T-helper 1 cell treated with Interleukin-12 subunit alpha and Interleukin-12 subunit beta and Interleukin-4 antibody, amounts not matched to agents 30 ng/mL and 1 ng/mL, for 36 hours (primary cell): ENCODE measurements around the gene CDKL5. TPM values are rescaled to one million over a fixed set of nuclear protein-coding genes. Genes with fewer than 3 reads are reported as not detected.

ENCODE experiments used
- intact Hi-C: fragments of 100-400 bp; cut with micrococcal nuclease; formaldehyde crosslinking; loops from one replicate; pipeline ENCODE4 v1.15.1; 2024
- total RNA-seq: library from RNA; stranded (reverse); gene quantifications from 2 replicates; pipeline ENCODE4 v1.2.3, GENCODE V29; 2022

Gene CDKL5
- total RNA-seq, 1 donor from 2014 or later = 1.2 TPM

GRCh38 chrX:18449236-18449635, 23.8 kb downstream of the CDKL5 start:
- intact Hi-C loops = no loop called here

- intact Hi-C loops = no loop called here
Observed at GRCh38 chrX:18455384-18455783, 30.0 kb downstream of the CDKL5 start.

- intact Hi-C loops = no loop called here
Observed at GRCh38 chrX:18457000-18457399, 31.6 kb downstream of the CDKL5 start.

- intact Hi-C loops = no loop called here
Observed at GRCh38 chrX:18461431-18461830, 36.0 kb downstream of the CDKL5 start.

GRCh38 chrX:18464499-18464898, 39.1 kb downstream of the CDKL5 start:
- intact Hi-C loops = no loop called here

DNA sequence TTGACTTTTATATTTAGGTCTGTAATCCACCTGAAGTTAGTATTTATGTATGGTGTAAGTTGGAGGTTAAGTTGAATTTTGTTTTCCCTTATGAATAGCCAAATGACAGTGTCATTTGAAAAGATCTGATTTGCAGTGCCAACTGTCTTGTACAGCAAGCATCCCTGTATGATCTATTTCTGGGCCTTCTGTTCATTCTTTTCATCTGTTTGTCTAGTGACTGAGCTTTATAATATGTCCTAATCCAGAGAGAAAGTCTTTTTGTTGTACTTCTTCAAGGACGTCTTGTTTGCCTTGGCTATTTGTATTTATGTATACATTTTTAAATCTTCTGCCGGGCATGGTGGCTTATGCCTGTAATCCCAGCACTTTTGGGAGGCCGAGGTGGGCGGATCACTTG, 39.6 kb downstream of the CDKL5 start:
- intact Hi-C loops = no loop called here

GRCh38 chrX:18468599-18468998, 43.2 kb downstream of the CDKL5 start:
- intact Hi-C loops = no loop called here

GRCh38 chrX:18471296-18471695, 45.9 kb downstream of the CDKL5 start:
- intact Hi-C loops = no loop called here

DNA sequence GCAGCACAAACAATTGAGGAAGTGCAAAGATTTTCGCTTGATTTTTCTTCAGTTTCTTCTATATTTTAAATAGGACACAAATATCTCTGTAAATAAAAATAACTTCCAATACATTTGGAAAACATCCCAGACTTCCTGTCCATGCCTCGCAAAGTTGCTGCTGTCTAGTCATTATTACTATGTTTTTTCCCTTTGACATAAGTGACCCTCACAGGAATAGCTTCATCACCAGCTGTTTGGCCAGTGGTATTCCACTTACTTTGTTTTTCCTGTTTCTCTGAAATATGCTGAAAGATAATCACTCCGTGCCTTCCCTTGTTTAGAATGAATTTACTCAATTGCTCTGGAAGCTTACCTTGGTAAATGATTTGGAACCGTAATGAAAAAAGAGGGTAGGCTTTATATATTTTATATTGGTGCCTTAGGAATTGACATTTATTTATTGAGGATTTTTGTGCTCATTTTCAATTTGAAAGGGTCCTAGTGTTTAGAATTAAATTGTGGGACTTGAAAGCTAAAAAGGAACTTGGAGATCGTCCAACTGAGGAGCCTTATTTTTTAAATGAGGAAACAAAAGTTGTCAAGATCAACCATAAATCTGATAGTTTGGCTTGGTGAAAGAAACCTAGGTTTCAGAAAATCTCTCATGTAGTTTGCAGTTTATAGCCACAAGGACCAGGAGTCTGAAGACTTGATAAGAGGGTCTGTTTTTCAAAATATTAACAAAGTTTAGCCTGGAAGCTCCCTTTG, 65.6 kb downstream of the CDKL5 start:
- intact Hi-C loops = no loop called here

DNA sequence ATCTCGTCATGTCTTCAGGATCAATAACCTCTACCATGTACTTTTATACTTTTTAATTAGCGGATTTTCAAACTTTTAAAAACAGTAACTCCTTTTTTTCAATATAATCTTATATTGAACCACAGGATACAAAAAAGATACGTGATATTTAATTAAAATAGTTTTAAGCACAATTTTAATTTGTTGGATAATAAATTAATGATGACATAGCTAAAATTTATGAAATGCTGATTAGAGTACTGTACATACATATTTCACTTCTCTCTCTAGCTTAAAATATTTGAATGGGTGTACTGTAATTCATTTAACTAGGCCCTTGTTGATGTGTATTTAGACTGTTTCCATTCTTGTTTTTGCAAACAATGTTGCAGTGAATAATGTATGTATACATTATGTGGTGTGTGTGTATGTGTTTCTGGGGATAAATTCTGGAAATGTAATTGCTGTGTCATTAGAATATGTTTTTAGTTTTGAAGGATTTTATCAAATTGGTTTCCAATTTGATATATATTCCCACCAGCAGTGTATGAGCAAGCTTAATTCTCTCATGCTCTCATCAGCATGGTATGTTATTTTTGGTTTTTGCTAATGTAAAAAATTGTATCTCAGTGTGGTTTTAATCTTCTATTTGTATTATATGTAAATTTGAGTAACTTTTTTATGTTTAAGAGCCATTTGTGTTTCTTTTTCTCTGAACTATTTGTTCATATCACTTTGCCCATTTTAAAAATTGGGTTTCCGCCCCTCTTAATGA, 66.4 kb downstream of the CDKL5 start:
- intact Hi-C loops = no loop called here

DNA sequence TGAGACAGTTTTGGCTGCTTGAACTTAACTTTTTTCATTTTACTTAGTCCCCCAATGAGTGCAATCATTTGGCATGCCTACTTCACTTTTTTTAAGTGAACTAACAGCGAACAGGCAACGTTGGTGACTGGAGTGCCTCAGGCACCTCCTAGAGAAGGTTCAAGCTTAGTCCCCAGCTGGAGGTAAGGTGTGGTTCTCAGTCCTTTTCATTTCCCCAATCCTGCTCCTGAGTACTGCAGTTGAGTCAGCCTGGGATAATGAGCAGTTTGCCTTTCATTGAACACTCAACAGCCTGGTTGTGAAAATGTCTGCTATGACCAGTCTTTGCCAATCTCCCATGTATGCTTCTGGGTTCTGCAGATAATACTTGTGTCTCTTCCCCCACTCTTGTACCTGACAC, 109.5 kb downstream of the CDKL5 start:
- intact Hi-C loops = no loop called here

- intact Hi-C loops = no loop called here
Observed at GRCh38 chrX:18537068-18537467, 111.7 kb downstream of the CDKL5 start.

GRCh38 chrX:18537524-18537923, 112.1 kb downstream of the CDKL5 start:
- intact Hi-C loops = no loop called here

DNA sequence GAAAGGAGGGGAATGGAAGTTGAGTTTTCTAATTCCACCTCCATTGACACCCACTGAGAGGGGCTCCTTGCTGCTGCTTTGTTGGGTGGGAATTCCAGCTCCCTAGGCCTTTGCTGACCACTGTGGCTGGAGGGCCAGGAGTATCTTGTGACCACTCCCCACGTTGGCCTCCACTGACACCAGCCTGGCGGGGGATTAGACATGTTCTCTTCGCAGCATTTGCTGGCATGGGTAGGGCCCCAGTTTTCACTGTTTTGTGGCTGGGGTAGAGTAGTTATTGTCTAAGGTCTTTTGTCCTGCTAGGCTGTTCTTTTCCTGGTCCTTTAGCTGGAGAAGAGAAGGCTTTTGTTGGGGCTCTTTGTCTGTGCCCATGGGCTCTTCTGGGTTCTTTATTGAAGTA, 116.7 kb downstream of the CDKL5 start:
- intact Hi-C loops = no loop called here

DNA sequence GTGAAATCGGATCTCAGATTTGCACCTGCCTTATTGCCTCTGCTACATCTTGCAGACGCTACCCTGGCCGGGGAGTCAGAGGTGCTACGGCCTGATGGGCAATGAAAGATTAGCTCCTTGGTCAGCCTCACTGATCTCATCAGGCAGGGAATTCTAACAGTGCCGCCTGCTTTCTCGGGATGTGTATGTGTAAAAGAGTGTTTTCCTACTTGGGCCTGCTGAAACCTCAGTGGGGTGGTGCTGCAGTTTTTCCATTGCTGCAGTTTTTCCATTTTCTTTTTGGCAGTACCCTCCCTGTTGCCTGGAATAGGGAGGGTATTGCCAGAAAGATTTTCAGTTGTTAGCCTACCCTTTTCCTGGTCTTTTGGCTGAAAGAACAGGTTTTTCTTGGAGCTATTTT, 117.5 kb downstream of the CDKL5 start:
- intact Hi-C loops = no loop called here

DNA sequence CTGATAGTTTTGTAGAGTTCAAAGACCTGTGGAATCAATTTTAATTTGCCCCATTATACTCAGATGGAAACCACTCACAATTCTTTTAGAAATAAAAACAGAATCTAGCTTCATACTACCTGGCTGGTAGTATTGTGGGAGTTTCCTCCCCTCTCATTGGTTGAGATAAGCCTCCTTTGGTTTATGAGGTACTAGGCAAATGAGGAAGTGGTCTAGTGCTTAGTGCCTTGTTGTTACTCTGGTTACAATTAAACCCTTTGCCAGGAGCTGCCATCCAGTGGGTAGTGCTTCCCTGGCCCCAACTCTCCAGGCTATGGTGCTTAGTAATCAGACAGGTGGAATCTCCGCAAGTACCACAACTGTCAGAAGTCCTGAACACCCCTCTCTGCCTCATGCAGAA, 118.3 kb downstream of the CDKL5 start:
- intact Hi-C loops = no loop called here

- intact Hi-C loops = no loop called here
Observed at GRCh38 chrX:18545771-18546170, 120.4 kb downstream of the CDKL5 start.

DNA sequence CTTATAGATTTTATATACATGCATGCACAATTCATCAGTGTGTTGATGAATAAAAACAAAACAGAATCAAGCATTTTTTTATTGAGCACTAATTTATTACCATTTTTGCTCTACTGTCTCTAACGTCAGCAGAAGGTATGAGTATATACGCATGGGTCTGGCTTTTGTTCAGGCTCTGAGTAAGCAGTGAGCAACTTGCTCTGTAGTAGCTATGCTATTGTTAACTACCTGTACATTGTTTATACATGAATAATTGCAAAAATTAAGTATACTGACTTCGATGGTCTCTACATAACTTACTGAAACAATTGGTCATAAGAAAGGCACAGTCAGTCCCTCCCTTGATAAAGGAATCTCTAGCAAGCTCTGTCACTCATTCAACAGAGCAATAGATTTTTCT, 123.6 kb downstream of the CDKL5 start:
- intact Hi-C loops = no loop called here

DNA sequence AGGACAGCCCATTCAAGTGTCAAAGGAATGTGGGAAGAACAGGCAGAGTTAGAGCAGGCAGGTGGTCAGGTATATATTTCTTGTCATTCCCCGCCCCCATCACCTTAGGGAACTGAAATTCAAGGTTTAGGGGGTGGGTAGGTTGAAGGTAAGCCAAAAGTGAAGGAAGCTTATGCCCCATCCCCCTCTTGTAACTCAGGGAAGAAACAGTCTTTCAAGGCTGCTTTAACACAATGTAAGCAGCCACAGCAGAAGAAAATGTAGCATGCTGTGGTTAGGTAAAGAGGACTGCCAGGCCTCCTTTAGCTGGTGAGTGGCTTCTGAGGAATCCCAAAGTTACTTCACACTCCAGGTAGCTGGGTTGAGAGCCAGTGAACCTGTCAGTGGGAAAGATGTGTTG, 124.2 kb downstream of the CDKL5 start:
- intact Hi-C loops = no loop called here

DNA sequence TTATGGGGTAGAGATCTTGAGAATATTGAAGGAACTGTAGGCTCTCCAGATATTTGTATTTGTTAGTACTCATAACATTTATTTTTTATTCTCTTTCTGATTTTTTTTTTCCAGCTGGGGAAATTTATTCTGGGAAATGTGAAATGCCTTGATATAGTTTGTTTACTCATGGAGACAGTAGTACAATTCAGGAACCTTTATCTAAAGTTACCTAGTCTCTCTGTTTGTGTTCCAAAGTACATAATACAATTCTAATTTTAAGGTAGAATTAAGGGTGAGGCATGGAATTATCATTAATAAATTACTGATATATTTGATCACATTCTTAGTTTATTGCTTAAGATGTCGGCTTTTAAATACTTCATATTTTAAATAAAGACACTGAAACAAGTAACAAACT, 132.5 kb downstream of the CDKL5 start:
- intact Hi-C loops = no loop called here

GRCh38 chrX:18558799-18559198, 133.4 kb downstream of the CDKL5 start:
- intact Hi-C loops = no loop called here

DNA sequence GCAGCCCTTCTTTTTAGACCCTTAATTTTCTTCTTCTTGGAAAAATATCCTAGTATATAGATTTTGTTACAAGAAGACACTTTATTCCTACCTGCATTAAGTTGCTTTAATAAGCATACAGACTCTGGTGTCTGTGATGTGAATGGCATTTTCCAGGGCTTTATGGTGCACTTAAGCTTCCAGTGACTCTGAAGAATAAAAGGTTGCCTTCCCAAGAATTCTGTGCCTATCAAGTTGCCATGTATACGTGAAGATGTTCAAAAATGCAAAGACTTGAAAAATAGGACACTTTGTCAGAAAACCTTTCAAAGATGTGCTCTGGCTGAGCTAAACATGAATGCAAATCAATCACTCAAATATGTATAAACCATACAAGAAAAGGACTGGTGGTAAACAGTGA, 135.6 kb downstream of the CDKL5 start:
- intact Hi-C loops = no loop called here

DNA sequence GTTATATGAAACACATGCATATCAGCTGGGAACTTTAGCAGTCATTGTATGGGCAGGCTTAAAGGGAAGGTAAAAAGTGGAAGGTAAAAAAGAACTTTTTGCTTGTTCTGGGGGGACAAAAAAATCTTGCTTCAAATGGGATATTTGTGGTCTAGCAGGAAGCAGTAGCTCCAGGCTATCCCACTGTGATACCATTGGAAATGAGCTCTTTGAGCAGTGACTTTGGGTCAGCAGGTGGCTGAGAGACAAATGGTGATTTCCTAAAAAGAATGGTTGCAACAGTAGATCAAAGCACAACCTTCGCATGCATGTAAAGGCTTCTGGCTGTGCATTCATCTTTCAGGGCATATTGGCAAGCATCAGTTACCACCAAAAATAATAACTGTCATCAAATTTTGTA, 140.3 kb downstream of the CDKL5 start:
- intact Hi-C loops = no loop called here
